ENCODE results near the gene CENPP.

GRCh38 chr9:92509050-92509449 lies 183.3 kb downstream of the CENPP start:
- no peak for TF ChIP-seq POLR2A (IDR thresholded peaks at IDR 0.05; ENCODE audit: low read length)
- no peak for TF ChIP-seq GATA1 (IDR thresholded peaks at IDR 0.05; ENCODE audit: low read depth, low read length)

Data from erythroblast (primary cell).